Brain pericyte (primary cell): Measurements from ENCODE around the gene PLSCR5.

Experiments
- DNase-seq: peaks from one replicate; pipeline ENCODE4 v3.0.0-alpha.2; 2012; ENCODE audit warnings: low read depth, low spot score

PLSCR5 gene

DNA sequence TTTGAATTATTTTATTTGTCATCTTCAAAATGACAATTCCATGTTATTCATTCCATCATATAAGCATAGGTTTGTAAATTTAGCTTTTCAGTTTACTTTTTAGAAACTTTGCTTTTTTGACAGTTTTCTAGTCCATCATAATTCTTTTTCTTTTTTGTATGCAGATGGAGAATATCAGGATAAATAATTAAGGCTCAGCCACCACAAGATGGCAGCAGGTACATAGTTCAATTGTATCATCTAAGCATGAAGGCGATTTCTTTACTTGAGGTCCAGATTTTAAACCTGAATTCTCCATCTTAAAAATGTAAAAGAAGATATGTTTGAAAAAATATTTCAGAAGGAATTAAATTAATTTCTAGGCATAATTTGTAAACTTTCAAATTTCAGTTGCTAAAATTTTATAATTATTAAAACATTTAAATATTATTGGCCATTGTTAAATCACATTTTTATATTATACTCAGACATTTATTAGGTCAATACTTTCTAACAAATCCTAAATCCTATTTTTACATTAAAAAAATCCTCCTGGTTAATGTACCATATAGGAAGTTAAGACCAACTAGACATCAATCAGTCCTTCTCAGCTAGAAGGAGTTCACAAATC lies 15.1 kb downstream of the PLSCR5 start:
- DNase-seq: peak; percentile 21

DNA sequence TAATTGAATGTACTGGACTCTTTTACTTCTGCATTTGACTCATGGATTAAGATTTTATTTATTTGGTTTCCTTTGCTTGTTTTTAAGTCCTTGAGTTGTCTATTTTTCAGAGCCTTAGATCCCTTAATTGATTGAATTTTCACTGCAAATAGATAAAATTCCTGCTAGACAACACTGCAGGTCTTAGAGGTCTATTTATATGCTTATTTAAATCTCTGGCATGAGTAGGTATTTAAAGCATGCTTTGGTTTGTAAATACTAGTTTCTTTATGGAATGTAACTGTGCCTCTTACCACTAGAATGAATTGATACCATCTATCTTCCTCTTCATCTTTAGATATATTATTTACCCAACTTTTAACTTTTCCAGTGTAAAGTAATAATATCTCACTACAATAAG lies 20.0 kb downstream of the PLSCR5 start:
- no peak for DNase-seq

DNA sequence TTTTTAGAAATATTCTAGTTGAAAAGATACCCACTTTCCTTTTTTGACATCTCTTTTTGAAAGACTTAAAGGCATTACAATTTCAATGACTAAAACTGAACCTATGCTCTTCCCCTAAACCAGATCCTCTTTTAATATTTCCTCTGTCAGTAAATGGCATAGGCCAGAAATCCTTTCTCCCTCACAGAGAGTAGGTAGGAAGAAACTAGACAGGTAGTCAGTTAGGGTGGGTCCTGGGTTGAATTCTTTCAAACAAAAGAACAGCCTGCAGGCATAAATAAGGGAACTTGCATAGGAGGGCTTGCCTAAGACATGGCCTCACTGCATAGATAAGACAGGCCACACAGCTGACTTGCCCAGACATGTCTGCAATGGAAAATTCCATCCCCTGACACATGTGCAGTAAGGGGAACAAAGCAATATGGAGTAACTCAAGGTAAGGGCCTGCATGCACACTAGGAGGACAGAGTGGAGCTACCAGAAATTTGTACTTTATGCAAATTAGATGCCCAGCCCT lies 23.1 kb downstream of the PLSCR5 start:
- no peak for DNase-seq

DNA sequence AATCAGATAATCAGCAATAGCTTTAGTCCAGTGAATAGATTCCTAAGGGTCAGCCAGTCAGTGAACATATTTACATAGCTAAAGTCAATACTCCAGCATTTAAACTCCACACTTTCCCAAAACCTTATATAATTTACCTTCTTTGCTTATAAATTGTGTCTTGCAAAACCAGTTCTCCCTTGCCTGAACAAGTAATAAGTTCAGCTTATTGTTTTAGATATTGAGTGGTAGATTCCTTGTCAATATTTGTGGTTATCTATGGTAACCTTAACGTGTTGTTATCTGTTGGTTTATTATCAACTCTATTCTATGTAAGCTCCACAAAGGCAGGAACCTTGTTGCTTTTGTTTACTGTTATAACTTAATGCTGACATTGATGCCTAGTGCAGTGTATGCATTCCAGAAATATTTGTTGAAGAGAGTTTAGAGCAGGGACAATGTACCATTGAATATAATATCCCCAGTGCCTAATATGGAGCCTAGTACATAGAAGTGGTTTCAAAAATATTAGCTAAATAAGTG lies 24.0 kb downstream of the PLSCR5 start:
- no peak for DNase-seq

DNA sequence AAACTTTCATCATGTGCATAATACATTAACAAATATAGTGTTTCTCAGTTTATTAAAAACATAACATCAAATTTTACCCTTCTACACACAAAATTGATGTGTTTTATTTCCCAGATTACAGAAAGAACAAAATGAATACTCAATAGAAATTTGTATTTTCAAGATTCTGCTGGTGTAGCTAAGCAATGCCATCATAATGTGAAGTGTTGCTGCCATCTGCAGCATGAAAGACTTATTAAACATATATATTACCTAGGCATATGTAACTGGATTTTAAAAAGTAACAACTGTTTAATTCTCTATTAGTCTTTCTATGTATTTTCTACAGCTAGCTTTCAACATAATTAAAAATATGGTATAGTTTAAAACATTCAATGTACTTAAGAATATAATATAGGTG lies 27.5 kb downstream of the PLSCR5 start:
- DNase-seq: peak; percentile 12

DNA sequence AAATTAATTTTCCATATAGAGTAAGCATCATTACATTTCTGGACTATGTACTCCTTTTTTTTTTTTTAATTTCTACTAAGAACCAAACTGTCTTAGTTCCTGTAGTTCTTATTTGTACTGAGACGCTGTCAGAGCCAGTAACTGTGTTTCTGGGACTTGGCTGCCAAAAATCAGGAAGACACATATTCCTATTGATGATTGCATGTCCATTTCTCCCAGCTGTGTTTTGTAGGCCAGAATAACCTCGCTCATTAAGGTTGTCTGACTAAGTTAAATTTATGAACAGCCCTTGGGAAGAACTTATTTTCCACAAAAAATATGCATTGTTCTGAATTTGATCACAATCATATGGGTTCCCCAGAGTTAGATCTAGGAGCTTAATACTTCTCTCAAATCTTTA lies 29.5 kb downstream of the PLSCR5 start:
- DNase-seq: no peak

DNA sequence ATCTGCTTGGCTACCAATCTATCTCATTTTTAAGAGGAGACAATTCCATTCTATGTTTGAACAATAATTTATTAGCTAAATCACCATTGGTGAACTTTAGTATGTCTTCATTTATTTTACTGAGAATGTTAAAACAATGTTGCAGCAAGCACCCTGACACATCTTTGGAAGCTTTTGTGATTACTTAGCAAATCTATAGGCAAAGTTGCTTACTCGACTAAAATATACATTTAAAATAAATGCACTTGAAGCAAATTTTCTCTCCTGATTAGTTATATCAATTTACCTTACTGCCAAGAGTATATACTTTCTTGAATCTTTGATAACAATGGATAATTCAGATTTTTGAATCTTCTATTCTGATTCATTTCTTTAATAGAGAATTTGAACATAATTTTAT lies 31.0 kb downstream of the PLSCR5 start:
- DNase-seq: no peak

DNA sequence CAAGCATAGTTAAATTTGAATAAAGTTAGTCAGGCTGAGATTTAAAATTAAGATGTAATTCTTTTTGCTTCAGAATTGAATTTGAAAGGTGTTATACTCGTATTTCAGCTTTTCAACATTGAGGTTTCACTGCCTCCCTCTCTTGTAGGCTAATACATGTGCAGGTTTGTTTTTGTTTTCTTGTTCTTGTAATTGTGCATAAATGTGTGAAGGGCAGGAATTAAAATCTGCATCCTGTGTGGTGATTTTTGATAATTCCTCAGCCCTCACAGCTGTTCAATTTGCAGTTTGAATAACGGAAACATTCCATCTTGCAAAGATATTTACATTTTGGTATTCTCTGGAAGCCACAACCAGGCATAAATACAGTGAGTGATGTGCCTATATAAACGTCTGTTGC lies 35.8 kb downstream of the PLSCR5 start:
- no peak for DNase-seq

DNA sequence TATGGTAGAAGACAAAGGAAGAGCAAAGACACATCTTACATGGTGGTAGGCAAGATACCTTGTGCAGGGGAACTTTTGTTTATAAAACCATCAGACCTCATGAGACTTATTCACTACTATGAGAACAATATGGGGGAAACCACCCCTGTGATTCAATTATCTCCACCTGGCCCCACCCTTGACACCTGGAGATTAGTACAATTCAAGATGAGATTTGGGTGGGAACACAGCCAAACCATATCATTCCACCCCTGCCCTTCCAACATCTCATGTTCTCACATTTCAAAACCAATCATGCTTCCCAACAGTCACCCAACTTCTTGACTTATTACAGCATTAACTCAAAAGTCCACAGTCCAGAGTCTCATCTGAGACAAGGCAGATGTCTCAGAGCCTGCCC lies 39.0 kb downstream of the PLSCR5 start:
- no peak for DNase-seq

DNA sequence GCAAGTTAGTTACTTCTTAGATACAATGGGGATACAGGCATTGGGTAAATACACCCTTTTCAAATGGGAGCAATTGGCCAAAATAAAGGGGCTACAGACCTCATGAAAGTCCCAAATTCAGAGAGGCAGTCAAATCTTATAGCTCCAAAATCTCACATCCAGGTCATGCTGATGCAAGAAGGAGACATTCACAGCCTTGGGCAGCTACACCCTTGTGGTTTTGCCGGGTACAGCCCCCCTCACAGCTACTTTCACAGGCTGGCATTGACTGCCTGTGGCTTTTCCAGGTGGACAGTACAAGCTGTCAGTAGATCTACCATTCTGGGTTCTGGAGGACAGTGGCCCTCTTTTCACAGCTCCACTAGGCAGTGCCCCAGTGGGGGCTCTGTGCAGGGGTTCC lies 43.3 kb downstream of the PLSCR5 start:
- no peak for DNase-seq

DNA sequence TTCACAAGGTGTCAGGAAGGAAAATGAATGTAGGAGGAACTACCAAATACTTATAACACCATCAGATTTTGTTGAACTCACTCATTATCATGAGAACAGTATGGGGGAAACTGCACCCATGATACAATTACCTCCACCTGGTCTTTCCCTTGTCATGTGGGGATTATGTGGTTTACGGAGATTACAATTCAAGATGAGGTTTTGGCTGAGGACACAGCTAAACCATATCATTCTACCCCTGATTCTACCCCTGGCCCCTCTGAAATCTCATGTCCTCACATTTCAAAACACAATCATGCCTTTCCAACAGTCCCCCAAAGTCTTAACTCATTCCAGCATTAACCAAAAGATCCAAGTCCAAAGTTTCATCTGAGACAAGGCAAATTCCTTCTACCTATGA lies 43.7 kb downstream of the PLSCR5 start:
- DNase-seq: no peak

DNA sequence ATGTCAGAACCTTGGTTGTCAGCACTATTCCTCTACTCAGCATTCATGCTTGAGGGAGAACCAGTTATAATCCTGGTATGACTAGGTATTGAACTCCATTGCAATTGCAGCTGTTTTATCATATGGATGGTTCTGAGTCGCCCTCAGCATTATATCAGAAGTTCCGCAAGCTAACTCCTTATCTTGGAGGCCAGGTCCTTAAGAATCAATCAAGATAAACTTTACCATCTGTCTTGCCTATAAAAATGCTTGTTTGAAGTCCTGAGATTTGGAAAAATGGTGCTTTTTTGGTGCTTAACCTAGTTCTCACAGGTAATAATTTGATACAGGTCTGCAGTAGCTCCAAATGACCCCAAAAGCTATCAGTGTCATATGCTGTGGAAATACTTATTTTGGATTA lies 44.5 kb downstream of the PLSCR5 start:
- DNase-seq: no peak

DNA sequence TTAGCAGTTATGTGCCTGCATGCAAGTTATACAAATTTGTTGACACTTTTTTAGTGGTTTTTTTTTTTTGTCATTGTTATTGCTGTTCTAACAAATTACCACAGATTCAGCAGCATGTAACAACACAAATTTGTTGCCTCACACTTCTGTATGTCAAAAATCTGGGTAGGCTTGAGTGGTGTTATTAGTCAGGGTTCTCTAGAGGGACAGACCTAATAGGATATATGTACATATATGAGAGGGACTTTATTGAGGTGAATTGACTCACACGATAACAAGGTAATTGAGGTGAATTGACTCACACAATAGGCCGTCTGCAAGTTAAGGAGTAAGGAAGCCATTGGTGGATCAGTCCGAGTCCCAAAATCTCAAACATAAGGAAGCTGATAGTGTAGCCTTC lies 45.8 kb downstream of the PLSCR5 start:
- no peak for DNase-seq

DNA sequence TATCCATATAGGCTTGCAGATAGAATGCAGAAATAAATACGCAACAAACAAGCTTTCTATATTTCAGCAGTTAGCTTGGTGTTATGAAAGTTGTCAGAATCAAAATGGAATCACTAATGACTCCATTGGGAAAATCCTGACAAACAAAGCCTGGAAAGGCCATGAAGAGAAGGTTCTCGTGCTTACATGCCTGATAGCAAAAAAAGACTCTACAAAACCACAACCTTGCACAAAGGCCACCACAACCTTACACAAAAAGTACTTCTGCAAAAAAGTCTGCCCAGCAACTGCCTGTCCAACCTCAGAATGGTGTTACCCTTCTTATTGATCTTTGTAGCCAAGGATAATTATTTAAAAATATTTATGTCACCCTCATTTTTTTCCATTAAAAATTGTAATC lies 46.4 kb downstream of the PLSCR5 start:
- no peak for DNase-seq

DNA sequence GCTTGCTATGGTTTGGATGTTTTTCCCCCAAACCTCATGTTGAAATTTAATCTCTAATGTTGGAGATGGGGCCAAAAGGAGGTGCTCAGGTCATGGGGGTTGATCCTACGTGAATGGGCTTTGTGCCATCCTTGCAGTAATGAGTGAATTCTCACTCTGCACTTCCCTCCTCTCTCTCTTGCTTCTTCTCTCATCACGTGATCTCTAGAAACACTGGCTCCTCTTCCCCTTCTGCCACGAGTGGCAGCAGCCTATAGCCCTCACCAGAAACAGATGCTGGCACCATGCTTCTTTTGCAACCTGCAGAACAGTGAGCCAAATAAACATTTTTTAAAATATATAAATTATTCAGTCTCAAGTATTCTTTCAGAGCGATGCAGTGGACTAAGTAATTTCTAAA lies 47.4 kb downstream of the PLSCR5 start:
- DNase-seq: no peak

DNA sequence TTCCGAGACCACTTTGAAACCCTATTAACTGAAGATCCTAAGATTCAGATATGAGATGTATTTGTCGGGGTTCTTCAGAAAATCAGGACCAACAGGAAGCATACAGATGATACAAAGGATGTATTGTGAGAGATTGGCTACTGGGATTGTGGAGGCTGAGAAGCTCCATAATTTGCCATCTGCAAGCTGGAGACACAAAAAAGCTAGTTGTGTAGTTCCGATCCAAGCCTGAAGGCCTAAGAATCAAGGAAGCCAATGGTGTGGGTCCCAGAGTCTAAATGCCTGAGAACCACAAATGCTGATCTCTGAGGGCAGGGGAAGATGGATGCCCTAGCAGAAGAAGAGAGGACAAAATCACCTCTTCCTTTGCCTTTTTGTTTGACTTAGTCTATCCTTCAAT lies 49.8 kb downstream of the PLSCR5 start:
- no peak for DNase-seq

DNA sequence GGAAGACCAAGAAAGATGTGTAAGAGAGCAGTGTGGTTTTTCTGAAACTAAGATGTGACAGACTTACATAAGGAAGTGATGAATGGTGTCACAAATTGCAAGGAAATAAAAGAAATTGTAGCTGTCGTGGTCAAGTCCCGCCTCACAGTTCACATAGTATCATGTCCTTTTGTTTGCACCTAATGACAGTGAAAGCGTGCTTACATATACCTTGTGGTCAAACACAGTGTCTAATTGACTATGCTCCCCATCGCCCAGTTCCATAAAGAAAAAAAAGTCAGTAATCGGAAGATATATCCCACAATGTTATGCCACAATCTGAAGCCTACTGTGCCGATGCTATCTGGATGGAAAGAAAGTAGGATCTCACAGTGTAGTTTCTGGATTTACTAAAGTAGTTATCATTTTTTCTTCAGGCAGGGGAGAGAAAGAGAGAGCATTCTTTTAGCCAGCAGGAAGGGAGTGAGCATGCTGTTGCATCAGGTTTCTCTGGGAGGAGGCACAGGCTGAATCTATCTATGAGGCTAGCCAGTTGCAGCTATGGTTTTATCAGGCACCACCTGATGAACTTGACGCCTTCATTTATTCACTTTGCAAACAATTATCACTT lies 50.9 kb downstream of the PLSCR5 start:
- DNase-seq: no peak

DNA sequence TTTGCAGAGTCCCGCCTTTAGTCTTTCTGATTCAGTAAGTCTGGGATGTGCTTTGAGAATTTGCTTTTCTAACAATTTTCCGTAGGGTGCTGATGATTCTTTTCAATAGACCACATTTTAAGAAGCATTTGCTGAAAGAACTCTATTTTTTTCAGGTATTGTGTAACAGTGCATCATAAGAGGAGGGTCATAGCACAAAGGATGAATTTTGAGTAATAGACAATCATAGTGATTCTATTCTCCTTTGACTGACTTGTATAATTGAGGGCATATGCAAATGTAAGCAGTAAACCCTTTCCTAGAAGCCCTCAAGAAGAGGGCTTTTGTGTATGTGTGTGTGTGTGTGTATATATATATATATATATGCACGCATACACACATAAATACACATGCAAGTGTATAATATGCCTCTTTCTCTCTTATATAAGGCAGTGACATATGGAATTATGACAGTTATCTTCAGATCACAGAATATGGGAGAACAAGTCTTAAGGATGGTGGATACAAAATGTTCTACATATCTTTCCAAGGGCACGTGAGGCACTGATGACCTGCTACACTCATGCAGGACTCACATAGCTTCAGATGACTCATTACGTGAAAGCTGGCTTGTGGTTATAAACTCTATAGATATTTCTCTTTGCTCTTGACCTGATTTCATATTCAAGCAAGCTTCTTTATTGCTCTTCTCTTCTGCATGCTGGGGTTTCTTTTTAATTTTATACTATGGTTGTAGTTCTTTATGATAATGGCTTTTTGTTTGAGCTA lies 54.2 kb downstream of the PLSCR5 start:
- DNase-seq: peak; percentile 49

DNA sequence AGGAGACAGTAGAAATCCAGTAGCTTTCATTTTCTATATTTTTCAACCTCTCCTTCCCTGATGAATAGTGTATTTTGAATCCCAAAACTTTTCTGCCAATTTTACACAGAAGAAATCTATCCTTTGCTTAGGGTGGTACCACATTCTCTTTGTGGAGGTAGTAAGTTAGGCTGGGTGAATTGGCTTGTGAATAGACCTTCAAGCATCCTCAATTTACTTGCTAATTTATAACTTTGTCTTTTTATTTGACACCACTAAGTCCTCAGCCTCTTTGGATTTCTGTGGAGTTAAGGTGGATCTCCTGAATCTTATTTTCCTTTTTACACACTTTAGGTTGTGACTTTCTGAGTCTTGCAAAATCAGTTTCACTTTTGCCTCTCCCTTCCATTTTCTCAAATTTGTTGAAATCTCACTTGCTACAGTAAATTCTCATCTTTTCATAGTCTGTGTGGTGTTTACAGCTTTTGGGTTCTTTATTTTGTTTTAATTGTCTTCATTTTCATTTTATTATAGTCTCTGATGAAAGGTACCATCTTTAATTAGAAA lies 55.0 kb downstream of the PLSCR5 start:
- DNase-seq: no peak

DNA sequence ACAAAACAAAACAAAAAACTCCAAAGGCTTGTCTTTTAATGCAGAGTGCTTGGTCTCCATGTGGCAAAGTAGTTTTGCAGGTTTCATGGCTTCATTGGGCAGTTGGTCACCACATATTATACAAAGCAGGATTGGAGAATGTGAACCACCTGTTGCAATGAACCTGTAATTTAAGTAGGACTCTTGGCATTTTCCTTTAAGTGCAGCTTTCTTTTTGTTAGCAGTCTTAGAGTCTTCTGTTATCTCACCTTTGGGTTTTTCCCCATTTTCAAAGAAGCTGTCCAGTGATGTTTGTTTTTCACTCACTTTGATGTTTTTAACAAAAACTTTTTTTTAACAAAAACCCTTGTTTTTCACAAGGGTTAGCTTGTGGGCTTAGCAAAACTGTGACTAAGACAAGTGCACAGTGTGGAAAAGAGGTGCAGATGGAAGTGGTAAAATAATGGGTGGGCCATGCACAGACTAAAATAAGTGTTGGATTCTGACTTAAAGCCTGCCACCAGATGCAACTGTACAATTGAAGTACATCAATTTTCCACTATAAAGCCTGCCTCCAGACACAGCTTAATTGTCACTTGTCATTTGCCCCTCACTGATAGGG lies 57.8 kb downstream of the PLSCR5 start:
- DNase-seq: no peak

DNA sequence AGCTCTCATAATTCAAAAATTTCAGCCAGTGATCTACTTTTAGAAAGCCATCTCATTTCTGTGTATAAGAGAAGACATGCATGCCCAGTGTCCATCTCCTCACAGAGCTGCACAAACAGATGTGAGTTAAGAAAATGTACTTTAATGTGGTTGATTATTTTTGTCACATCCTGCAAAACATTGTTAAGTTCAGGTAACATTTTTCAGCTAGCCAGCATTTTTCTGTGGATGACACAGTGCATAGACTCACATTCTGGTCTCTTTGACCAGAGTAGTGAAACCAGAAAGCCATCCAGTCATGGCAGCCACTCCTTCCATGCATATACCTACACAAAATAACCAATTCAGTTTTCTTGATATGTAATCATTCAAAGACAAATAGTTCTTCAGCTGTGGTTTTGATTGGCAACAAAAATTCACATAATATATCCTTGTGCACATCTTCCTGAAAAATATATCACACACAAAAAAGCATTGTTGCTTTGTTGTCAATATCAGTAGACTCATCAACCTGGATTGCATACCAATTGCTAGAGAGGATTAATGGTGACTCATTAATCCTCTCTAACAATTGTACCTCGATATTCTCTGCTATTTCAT lies 58.7 kb downstream of the PLSCR5 start:
- DNase-seq: no peak
